Islet of Langerhans (tissue), 1 donor: Measurements from ENCODE around the gene ATRNL1.
"Not testable (repeated sequence)": the region's sequence is repeated elsewhere in the genome, so short reads cannot be mapped to it uniquely, and the experiment has no call there.

Experiments
- FAIRE-seq: peaks from one replicate; lab custom pipeline; 2011; peaks lifted over from hg19 to GRCh38; lab: Jason Lieb, UNC

ATRNL1 gene

GRCh38 chr10:115222039-115222438, 128.9 kb downstream of the ATRNL1 start:
- FAIRE-seq = no peak

GRCh38 chr10:115239761-115240160, 146.6 kb downstream of the ATRNL1 start:
- no peak for FAIRE-seq

- FAIRE-seq = no peak
These were observed 157.6 kb downstream of the ATRNL1 start for GRCh38 chr10:115250784-115251183.

GRCh38 chr10:115253765-115254164, 160.6 kb downstream of the ATRNL1 start:
- FAIRE-seq = not testable (repeated sequence)

- FAIRE-seq = no peak
These were observed 179.3 kb downstream of the ATRNL1 start for GRCh38 chr10:115272482-115272881.

GRCh38 chr10:115278294-115278693, 185.1 kb downstream of the ATRNL1 start:
- FAIRE-seq = no peak

GRCh38 chr10:115295213-115295805, 202.1 kb downstream of the ATRNL1 start:
- FAIRE-seq = no peak

GRCh38 chr10:115300080-115300479, 206.9 kb downstream of the ATRNL1 start:
- FAIRE-seq = no peak

GRCh38 chr10:115319669-115320068, 226.5 kb downstream of the ATRNL1 start:
- FAIRE-seq = not testable (repeated sequence)

- no peak for FAIRE-seq
These were observed 228.2 kb downstream of the ATRNL1 start for GRCh38 chr10:115321360-115321759.

GRCh38 chr10:115328331-115328730, 235.2 kb downstream of the ATRNL1 start:
- FAIRE-seq = no peak

GRCh38 chr10:115335366-115335765, 242.2 kb downstream of the ATRNL1 start:
- FAIRE-seq = no peak

GRCh38 chr10:115355162-115355760, 262.1 kb downstream of the ATRNL1 start:
- peak; percentile 80 for FAIRE-seq

- not testable (repeated sequence) for FAIRE-seq
These were observed 274.8 kb downstream of the ATRNL1 start for GRCh38 chr10:115367920-115368319.

GRCh38 chr10:115379064-115379463, 285.9 kb downstream of the ATRNL1 start:
- no peak for FAIRE-seq

- FAIRE-seq = no peak
These were observed 291.5 kb downstream of the ATRNL1 start for GRCh38 chr10:115384665-115385064.

- FAIRE-seq = no peak
These were observed 297.4 kb downstream of the ATRNL1 start for GRCh38 chr10:115390607-115391006.

GRCh38 chr10:115398026-115398425, 304.9 kb downstream of the ATRNL1 start:
- FAIRE-seq = no peak

GRCh38 chr10:115402699-115403098, 309.5 kb downstream of the ATRNL1 start:
- no peak for FAIRE-seq

- FAIRE-seq = not testable (repeated sequence)
These were observed 312.7 kb downstream of the ATRNL1 start for GRCh38 chr10:115405838-115406237.

GRCh38 chr10:115409347-115409746, 316.2 kb downstream of the ATRNL1 start:
- peak; percentile 33 for FAIRE-seq

- FAIRE-seq = no peak
These were observed 324.6 kb downstream of the ATRNL1 start for GRCh38 chr10:115417585-115418265.

GRCh38 chr10:115422624-115423023, 329.5 kb downstream of the ATRNL1 start:
- FAIRE-seq = no peak

- FAIRE-seq = peak; percentile 41
These were observed 334.4 kb downstream of the ATRNL1 start for GRCh38 chr10:115427611-115428010.
